ENCODE results near the gene AGMAT. TPM values are rescaled to one million over a fixed set of nuclear protein-coding genes. Genes with fewer than 3 reads are reported as not detected.
A peak's percentile ranks its signal among the peaks of the same experiment; 100 is the strongest.

The AGMAT gene
- total and polyA plus RNA-seq, 9 of the 15 experiments (the other 6 are each of a cell fraction or from before 2014, with no cell fraction given): not detected

- TF ChIP-seq, protein P1, sequence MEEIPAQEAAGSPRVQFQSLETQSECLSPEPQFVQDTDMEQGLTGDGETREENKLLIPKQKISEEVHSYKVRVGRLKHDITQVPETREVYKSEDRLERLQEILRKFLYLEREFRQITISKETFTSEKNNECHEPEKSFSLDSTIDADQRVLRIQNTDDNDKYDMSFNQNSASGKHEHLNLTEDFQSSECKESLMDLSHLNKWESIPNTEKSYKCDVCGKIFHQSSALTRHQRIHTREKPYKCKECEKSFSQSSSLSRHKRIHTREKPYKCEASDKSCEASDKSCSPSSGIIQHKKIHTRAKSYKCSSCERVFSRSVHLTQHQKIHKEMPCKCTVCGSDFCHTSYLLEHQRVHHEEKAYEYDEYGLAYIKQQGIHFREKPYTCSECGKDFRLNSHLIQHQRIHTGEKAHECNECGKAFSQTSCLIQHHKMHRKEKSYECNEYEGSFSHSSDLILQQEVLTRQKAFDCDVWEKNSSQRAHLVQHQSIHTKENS (CRISPR knock-in tag; IDR thresholded peaks at IDR 0.05): no peak
- TF ChIP-seq RBFOX2 (IDR thresholded peaks at IDR 0.05; ENCODE audit: low read depth, low read length) (0 out of 2 replicates have a peak, but pooled peaks have one; percentile 2), ZNF445 (CRISPR knock-in tag; IDR thresholded peaks at IDR 0.05; ENCODE audit: low read depth) (no peak), TARDBP (IDR thresholded peaks at IDR 0.05) (no peak), E2F4 (CRISPR knock-in tag; IDR thresholded peaks at IDR 0.05; ENCODE audit: low read depth) (no peak), ZBTB33 (CRISPR knock-in tag; IDR thresholded peaks at IDR 0.05) (0 out of 2 replicates have a peak, but pooled peaks have one; percentile 26), NFATC3 (IDR thresholded peaks at IDR 0.05) (no peak), ZNF24 (IDR thresholded peaks at IDR 0.05) (peak; percentile 19; the same call in 1 of the 2 replicates), TBP (optimal IDR thresholded peaks at IDR 0.05; ENCODE audit: low read depth, low read length) (no peak), SUPT5H (IDR thresholded peaks at IDR 0.05) (peak; percentile 30; the same call in 1 of the 2 replicates), ZNF77 (CRISPR knock-in tag; IDR thresholded peaks at IDR 0.05) (no peak), NFRKB (IDR thresholded peaks at IDR 0.05; ENCODE audit: low read depth) (peak; percentile 48; the same call in 1 of the 2 replicates), NCOA1 (IDR thresholded peaks at IDR 0.05; ENCODE audit: low read depth) (no peak)
- TF ChIP-seq, protein P2, sequence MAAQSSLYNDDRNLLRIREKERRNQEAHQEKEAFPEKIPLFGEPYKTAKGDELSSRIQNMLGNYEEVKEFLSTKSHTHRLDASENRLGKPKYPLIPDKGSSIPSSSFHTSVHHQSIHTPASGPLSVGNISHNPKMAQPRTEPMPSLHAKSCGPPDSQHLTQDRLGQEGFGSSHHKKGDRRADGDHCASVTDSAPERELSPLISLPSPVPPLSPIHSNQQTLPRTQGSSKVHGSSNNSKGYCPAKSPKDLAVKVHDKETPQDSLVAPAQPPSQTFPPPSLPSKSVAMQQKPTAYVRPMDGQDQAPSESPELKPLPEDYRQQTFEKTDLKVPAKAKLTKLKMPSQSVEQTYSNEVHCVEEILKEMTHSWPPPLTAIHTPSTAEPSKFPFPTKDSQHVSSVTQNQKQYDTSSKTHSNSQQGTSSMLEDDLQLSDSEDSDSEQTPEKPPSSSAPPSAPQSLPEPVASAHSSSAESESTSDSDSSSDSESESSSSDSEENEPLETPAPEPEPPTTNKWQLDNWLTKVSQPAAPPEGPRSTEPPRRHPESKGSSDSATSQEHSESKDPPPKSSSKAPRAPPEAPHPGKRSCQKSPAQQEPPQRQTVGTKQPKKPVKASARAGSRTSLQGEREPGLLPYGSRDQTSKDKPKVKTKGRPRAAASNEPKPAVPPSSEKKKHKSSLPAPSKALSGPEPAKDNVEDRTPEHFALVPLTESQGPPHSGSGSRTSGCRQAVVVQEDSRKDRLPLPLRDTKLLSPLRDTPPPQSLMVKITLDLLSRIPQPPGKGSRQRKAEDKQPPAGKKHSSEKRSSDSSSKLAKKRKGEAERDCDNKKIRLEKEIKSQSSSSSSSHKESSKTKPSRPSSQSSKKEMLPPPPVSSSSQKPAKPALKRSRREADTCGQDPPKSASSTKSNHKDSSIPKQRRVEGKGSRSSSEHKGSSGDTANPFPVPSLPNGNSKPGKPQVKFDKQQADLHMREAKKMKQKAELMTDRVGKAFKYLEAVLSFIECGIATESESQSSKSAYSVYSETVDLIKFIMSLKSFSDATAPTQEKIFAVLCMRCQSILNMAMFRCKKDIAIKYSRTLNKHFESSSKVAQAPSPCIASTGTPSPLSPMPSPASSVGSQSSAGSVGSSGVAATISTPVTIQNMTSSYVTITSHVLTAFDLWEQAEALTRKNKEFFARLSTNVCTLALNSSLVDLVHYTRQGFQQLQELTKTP (IDR thresholded peaks at IDR 0.05; ENCODE audit: low read depth in 1 of 2, partially characterized antibody in 2 of 2): no peak
- TF ChIP-seq, protein P3, sequence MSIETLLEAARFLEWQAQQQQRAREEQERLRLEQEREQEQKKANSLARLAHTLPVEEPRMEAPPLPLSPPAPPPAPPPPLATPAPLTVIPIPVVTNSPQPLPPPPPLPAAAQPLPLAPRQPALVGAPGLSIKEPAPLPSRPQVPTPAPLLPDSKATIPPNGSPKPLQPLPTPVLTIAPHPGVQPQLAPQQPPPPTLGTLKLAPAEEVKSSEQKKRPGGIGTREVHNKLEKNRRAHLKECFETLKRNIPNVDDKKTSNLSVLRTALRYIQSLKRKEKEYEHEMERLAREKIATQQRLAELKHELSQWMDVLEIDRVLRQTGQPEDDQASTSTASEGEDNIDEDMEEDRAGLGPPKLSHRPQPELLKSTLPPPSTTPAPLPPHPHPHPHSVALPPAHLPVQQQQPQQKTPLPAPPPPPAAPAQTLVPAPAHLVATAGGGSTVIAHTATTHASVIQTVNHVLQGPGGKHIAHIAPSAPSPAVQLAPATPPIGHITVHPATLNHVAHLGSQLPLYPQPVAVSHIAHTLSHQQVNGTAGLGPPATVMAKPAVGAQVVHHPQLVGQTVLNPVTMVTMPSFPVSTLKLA (conservative IDR thresholded peaks at IDR 0.05): no peak
- TF ChIP-seq, protein P4, sequence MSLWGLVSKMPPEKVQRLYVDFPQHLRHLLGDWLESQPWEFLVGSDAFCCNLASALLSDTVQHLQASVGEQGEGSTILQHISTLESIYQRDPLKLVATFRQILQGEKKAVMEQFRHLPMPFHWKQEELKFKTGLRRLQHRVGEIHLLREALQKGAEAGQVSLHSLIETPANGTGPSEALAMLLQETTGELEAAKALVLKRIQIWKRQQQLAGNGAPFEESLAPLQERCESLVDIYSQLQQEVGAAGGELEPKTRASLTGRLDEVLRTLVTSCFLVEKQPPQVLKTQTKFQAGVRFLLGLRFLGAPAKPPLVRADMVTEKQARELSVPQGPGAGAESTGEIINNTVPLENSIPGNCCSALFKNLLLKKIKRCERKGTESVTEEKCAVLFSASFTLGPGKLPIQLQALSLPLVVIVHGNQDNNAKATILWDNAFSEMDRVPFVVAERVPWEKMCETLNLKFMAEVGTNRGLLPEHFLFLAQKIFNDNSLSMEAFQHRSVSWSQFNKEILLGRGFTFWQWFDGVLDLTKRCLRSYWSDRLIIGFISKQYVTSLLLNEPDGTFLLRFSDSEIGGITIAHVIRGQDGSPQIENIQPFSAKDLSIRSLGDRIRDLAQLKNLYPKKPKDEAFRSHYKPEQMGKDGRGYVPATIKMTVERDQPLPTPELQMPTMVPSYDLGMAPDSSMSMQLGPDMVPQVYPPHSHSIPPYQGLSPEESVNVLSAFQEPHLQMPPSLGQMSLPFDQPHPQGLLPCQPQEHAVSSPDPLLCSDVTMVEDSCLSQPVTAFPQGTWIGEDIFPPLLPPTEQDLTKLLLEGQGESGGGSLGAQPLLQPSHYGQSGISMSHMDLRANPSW (CRISPR knock-in tag; IDR thresholded peaks at IDR 0.05): 0 out of 2 replicates have a peak, but pooled peaks have one; percentile 58
Measured at GRCh38 chr1:15543251-15543588, 41.6 kb downstream of the AGMAT start (continued).

Data from K562 (cell line).